GM06990 (cell line): ENCODE results near the gene DNAH1.

Experiments used
- DNase-seq: peaks from one replicate; pipeline ENCODE4 v3.0.0-alpha.2; 2011; ENCODE audit not compliant: insufficient read length; ENCODE audit errors: extremely low read depth
- H3K27me3 ChIP-seq: replicated peaks from 2 replicates; pipeline ENCODE4 v1.6.0; 2011; ENCODE audit warnings: low read length; ENCODE audit not compliant: control insufficient read depth, insufficient read depth
- H3K36me3 ChIP-seq: 2 replicates; pipeline ENCODE4 v1.5.1; 2011; ENCODE audit warnings: low read length; ENCODE audit not compliant: control insufficient read depth, insufficient read depth
- H3K4me3 ChIP-seq: replicated peaks from 2 replicates; pipeline ENCODE4 v1.5.1; 2011; ENCODE audit warnings: low read depth, mild to moderate bottlenecking, control low read depth, low read length
- TF ChIP-seq, protein P1 (sequence below): IDR thresholded peaks from 2 replicates; pipeline ENCODE4 v1.5.1; 2011; ENCODE audit warnings: low read length, control low read depth, mild to moderate bottlenecking, inconsistent platforms; ENCODE audit not compliant: insufficient read depth, poor library complexity, severe bottlenecking

Gene DNAH1

DNA sequence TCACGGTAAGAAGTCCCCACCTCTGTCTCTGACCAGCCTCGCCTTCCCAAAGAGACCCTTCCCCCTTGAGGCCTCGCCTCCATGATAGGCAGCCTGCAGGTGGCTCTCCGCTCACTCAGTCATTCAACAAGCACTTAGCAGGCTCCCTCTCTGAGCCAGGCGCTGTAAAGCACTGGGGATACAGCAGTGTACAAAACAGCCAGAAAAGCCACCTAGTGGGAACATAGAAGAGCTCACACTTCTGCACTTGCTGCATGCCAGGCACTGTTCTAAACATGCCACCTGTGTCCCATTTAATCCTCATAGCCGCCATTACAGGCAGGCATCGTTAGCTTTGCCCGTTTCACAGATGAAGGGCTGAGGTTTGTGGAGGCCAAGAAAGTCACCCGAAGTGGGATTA, 72.8 kb downstream of the DNAH1 start:
- TF ChIP-seq, protein P1, sequence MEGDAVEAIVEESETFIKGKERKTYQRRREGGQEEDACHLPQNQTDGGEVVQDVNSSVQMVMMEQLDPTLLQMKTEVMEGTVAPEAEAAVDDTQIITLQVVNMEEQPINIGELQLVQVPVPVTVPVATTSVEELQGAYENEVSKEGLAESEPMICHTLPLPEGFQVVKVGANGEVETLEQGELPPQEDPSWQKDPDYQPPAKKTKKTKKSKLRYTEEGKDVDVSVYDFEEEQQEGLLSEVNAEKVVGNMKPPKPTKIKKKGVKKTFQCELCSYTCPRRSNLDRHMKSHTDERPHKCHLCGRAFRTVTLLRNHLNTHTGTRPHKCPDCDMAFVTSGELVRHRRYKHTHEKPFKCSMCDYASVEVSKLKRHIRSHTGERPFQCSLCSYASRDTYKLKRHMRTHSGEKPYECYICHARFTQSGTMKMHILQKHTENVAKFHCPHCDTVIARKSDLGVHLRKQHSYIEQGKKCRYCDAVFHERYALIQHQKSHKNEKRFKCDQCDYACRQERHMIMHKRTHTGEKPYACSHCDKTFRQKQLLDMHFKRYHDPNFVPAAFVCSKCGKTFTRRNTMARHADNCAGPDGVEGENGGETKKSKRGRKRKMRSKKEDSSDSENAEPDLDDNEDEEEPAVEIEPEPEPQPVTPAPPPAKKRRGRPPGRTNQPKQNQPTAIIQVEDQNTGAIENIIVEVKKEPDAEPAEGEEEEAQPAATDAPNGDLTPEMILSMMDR: no peak
- no peak overlapping the region for H3K4me3 ChIP-seq
- no peaks in the 10 kb centered on the region for H3K27me3 ChIP-seq
- DNase-seq: no peak
- peaks cover 2% of the 10 kb centered on the region for H3K36me3 ChIP-seq

DNA sequence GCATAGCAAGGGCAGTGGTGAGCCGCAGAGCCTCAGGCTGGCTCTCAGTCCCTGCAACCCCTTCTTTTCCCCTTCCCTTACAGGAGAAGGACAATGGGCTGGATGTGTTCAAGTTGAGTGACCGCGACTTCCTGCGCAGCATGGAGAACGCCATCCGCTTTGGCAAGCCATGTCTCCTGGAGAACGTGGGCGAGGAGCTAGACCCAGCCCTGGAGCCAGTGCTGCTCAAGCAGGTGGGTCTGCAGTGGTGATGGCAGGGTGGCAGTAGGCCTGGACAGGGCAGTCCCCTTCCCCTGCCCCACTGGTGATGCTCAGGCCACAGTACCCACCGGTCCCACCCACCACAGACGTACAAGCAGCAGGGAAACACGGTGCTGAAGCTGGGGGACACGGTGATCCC, 75.0 kb downstream of the DNAH1 start:
- Histone ChIP-seq H3K4me3 (no peak overlapping the region), H3K27me3 (no peaks in the 10 kb centered on the region), H3K36me3 (peaks cover 2% of the 10 kb centered on the region)
- DNase-seq: no peak
- TF ChIP-seq, protein P1: no peak

DNA sequence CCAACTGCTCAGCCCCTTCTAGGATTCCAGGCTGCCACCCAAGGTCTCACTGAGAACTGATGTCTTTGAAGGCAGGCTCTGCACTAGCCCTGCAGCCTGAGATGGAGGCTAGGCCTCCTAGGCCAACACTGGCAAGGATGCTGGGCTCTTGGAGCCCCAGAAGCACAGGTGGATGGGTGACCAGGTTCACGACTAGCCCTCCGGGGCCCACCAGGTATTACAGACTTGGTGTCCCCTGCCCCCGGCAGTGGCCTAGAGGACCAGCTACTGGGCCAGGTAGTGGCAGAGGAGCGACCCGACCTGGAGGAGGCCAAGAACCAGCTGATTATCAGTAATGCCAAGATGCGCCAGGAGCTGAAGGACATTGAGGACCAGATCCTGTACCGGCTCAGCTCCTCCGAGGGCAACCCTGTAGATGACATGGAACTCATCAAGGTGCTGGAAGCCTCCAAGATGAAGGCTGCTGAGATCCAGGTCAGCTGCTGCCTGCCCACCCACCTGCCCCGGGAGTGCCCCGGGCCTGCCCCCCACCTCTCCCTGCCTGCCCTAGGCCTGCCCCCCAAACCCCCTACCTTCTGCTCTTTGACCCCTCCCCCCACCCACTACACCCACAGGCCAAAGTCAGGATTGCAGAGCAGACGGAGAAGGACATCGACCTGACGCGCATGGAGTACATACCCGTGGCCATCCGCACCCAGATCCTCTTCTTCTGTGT, 76.3 kb downstream of the DNAH1 start:
- no peak for DNase-seq
- H3K36me3 ChIP-seq: peaks cover 2% of the 10 kb centered on the region
- TF ChIP-seq, protein P1: no peak
- no peaks in the 10 kb centered on the region for H3K27me3 ChIP-seq
- no peak overlapping the region for H3K4me3 ChIP-seq

DNA sequence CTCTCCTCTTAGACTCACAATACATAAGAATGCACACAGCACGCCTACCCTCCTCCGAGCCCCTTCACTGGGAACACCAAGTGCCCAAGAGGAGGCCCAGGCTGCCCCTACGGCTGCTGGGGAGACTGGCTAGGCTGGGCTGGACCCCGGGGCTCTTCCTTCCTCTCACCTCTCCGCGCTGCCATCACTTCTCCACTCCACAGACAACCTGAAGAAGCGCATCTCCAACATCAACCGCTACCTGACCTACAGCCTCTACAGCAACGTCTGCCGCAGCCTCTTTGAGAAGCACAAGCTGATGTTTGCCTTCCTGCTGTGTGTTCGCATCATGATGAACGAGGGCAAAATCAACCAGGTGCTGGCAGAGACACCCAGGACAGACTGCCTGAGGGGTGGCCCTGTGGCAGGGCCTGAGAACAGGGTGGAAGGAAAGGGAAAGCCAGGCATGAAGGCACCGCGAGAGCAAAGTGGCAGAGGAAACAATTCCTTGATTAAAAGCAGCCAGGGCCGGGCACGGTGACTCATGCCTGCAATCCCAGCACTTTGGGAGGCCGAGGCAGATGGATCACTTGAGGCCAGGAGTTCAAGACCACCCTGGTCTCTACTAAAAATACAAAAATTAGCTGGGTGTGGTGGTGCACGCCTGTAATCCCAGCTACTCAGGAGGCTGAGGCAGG, 77.2 kb downstream of the DNAH1 start:
- Histone ChIP-seq H3K36me3 (peaks cover 2% of the 10 kb centered on the region), H3K27me3 (no peaks in the 10 kb centered on the region), H3K4me3 (no peak overlapping the region)
- no peak for DNase-seq
- TF ChIP-seq, protein P1: no peak

DNA sequence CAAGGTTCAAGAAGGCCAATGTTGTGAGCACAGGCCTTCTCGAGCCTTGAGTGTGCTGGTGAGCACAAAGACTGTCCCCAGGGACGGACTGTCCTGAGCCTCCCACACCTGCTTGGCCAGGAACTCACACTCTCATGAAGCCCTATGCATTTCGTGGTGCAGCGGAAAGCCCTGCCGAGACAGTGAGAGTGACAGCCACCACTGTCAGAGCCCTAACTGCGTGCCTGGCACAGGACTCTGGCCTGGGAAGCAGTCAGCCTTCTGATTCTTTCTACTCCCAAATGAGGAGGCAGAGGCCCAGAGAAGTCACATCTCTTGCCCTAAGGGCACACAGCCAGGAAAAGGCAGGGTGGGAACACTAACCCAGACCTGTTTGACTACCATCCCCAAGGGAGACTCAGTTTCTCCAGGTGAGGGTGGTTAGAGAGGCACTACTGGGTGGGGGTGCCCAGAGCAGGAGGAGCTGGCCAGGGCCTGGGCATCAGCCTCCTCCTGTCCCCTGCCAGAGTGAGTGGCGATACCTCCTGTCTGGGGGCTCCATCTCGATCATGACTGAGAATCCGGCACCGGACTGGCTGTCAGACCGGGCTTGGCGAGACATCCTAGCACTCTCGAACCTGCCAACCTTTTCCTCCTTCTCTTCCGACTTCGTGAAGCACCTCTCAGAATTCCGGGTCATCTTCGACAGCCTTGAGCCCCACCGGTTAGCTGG, 78.0 kb downstream of the DNAH1 start:
- Histone ChIP-seq H3K27me3 (no peaks in the 10 kb centered on the region), H3K36me3 (peaks cover 5% of the 10 kb centered on the region), H3K4me3 (no peak overlapping the region)
- no peak for DNase-seq
- TF ChIP-seq, protein P1: no peak
